B cell (primary cell): Measurements from ENCODE around the gene USP20.

Experiments
- EZH2 ChIP-seq: IDR thresholded peaks from 2 replicates; pipeline ENCODE4 v1.6.1; 2012; ENCODE audit warnings: borderline replicate concordance, low read depth, mild to moderate bottlenecking, moderate library complexity, low read length; ENCODE audit not compliant: insufficient read depth, poor library complexity, severe bottlenecking
- TF ChIP-seq, protein P1 (sequence below): fragments of 200-600 bp; IDR thresholded peaks from one replicate; pipeline ENCODE4 v1.8.0; 2022; ENCODE audit warnings: antibody characterized with exemption, mild to moderate bottlenecking

DNA sequence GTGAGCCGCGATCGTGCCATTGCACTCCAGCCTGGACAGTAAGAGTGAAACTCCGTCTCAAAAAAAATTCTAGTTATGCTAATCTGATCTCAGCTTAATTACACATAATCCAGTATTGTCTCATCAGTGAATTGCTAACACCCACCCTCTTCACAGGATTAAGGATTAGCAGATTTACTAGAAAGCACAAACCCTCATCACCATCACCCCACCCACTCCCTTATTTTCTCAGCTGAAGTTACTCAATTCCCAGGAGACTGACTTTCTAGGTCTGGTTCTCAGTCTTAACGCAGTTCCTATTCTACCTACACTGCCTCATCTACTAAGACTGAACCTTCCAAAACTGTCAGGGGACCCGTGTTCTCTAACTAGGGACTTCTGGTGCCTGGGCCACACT lies 23.3 kb upstream of the USP20 start:
- TF ChIP-seq, protein P1, sequence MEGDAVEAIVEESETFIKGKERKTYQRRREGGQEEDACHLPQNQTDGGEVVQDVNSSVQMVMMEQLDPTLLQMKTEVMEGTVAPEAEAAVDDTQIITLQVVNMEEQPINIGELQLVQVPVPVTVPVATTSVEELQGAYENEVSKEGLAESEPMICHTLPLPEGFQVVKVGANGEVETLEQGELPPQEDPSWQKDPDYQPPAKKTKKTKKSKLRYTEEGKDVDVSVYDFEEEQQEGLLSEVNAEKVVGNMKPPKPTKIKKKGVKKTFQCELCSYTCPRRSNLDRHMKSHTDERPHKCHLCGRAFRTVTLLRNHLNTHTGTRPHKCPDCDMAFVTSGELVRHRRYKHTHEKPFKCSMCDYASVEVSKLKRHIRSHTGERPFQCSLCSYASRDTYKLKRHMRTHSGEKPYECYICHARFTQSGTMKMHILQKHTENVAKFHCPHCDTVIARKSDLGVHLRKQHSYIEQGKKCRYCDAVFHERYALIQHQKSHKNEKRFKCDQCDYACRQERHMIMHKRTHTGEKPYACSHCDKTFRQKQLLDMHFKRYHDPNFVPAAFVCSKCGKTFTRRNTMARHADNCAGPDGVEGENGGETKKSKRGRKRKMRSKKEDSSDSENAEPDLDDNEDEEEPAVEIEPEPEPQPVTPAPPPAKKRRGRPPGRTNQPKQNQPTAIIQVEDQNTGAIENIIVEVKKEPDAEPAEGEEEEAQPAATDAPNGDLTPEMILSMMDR, result no peak
- no peak for TF ChIP-seq EZH2
